Measurements from ENCODE around the gene RPL15. TPM values are rescaled to one million over a fixed set of nuclear protein-coding genes. Genes with fewer than 3 reads are reported as not detected.

The RPL15 gene
- total and polyA plus RNA-seq, 2 of the 8 experiments (the other 6 are each of a cell fraction or from before 2014, with no cell fraction given), result 2,819 to 6,473 TPM

DNA sequence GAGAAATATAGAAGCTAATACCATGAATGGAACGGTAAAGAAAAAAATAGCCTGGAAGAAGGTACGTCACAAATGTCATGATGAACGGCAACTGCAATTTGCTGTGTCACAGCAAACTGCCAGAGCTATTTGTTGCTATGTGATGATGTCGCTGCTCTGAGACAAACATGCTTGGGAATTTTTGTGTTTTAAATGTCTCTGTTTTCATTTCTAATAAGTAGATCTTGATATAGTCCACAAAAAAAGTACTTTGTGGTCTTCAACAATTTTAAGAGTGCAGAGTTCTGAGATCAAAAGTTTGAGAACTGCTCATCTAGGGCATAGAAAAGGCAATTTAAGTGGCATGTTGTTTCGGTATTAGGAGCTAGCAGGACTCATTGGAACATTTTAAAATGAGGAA is 23.8 kb downstream of the RPL15 start (continued):
- TF ChIP-seq GABPA (IDR thresholded peaks at IDR 0.05; ENCODE audit: borderline replicate concordance, insufficient read depth, low read length) (no peak), RAD21 (IDR thresholded peaks at IDR 0.05 in 1 of 2, conservative IDR thresholded peaks at IDR 0.05 in 1 of 2; ENCODE audit: low read depth in 2 of 2, low read length in 2 of 2) (no peak), BCL11A (IDR thresholded peaks at IDR 0.05; ENCODE audit: low read depth in 2 of 2, low read length in 2 of 2) (no peak)
- TF ChIP-seq, protein P1, sequence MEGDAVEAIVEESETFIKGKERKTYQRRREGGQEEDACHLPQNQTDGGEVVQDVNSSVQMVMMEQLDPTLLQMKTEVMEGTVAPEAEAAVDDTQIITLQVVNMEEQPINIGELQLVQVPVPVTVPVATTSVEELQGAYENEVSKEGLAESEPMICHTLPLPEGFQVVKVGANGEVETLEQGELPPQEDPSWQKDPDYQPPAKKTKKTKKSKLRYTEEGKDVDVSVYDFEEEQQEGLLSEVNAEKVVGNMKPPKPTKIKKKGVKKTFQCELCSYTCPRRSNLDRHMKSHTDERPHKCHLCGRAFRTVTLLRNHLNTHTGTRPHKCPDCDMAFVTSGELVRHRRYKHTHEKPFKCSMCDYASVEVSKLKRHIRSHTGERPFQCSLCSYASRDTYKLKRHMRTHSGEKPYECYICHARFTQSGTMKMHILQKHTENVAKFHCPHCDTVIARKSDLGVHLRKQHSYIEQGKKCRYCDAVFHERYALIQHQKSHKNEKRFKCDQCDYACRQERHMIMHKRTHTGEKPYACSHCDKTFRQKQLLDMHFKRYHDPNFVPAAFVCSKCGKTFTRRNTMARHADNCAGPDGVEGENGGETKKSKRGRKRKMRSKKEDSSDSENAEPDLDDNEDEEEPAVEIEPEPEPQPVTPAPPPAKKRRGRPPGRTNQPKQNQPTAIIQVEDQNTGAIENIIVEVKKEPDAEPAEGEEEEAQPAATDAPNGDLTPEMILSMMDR (IDR thresholded peaks at IDR 0.05; ENCODE audit: control extremely low read depth in 1 of 3, insufficient read depth in 1 of 3, low read depth in 1 of 3, low read length in 3 of 3), result no peak
- TF ChIP-seq, protein P2, sequence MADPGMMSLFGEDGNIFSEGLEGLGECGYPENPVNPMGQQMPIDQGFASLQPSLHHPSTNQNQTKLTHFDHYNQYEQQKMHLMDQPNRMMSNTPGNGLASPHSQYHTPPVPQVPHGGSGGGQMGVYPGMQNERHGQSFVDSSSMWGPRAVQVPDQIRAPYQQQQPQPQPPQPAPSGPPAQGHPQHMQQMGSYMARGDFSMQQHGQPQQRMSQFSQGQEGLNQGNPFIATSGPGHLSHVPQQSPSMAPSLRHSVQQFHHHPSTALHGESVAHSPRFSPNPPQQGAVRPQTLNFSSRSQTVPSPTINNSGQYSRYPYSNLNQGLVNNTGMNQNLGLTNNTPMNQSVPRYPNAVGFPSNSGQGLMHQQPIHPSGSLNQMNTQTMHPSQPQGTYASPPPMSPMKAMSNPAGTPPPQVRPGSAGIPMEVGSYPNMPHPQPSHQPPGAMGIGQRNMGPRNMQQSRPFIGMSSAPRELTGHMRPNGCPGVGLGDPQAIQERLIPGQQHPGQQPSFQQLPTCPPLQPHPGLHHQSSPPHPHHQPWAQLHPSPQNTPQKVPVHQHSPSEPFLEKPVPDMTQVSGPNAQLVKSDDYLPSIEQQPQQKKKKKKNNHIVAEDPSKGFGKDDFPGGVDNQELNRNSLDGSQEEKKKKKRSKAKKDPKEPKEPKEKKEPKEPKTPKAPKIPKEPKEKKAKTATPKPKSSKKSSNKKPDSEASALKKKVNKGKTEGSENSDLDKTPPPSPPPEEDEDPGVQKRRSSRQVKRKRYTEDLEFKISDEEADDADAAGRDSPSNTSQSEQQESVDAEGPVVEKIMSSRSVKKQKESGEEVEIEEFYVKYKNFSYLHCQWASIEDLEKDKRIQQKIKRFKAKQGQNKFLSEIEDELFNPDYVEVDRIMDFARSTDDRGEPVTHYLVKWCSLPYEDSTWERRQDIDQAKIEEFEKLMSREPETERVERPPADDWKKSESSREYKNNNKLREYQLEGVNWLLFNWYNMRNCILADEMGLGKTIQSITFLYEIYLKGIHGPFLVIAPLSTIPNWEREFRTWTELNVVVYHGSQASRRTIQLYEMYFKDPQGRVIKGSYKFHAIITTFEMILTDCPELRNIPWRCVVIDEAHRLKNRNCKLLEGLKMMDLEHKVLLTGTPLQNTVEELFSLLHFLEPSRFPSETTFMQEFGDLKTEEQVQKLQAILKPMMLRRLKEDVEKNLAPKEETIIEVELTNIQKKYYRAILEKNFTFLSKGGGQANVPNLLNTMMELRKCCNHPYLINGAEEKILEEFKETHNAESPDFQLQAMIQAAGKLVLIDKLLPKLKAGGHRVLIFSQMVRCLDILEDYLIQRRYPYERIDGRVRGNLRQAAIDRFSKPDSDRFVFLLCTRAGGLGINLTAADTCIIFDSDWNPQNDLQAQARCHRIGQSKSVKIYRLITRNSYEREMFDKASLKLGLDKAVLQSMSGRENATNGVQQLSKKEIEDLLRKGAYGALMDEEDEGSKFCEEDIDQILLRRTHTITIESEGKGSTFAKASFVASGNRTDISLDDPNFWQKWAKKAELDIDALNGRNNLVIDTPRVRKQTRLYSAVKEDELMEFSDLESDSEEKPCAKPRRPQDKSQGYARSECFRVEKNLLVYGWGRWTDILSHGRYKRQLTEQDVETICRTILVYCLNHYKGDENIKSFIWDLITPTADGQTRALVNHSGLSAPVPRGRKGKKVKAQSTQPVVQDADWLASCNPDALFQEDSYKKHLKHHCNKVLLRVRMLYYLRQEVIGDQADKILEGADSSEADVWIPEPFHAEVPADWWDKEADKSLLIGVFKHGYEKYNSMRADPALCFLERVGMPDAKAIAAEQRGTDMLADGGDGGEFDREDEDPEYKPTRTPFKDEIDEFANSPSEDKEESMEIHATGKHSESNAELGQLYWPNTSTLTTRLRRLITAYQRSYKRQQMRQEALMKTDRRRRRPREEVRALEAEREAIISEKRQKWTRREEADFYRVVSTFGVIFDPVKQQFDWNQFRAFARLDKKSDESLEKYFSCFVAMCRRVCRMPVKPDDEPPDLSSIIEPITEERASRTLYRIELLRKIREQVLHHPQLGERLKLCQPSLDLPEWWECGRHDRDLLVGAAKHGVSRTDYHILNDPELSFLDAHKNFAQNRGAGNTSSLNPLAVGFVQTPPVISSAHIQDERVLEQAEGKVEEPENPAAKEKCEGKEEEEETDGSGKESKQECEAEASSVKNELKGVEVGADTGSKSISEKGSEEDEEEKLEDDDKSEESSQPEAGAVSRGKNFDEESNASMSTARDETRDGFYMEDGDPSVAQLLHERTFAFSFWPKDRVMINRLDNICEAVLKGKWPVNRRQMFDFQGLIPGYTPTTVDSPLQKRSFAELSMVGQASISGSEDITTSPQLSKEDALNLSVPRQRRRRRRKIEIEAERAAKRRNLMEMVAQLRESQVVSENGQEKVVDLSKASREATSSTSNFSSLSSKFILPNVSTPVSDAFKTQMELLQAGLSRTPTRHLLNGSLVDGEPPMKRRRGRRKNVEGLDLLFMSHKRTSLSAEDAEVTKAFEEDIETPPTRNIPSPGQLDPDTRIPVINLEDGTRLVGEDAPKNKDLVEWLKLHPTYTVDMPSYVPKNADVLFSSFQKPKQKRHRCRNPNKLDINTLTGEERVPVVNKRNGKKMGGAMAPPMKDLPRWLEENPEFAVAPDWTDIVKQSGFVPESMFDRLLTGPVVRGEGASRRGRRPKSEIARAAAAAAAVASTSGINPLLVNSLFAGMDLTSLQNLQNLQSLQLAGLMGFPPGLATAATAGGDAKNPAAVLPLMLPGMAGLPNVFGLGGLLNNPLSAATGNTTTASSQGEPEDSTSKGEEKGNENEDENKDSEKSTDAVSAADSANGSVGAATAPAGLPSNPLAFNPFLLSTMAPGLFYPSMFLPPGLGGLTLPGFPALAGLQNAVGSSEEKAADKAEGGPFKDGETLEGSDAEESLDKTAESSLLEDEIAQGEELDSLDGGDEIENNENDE (IDR thresholded peaks at IDR 0.05; ENCODE audit: insufficient replicate concordance, low read length), result no peak

All from H1 (cell line).